HG02840 (cell line): Measurements from ENCODE around the gene RABGAP1.

Source experiments
- ATAC-seq: cut with Tn5 transposase; IDR thresholded peaks from one replicate; pipeline ENCODE4 v1.9.1; 2021; ENCODE audit warnings: mild to moderate bottlenecking, moderate library complexity, moderate number of reproducible peaks; ENCODE audit not compliant: unreplicated experiment, low FRiP score

The RABGAP1 gene

DNA sequence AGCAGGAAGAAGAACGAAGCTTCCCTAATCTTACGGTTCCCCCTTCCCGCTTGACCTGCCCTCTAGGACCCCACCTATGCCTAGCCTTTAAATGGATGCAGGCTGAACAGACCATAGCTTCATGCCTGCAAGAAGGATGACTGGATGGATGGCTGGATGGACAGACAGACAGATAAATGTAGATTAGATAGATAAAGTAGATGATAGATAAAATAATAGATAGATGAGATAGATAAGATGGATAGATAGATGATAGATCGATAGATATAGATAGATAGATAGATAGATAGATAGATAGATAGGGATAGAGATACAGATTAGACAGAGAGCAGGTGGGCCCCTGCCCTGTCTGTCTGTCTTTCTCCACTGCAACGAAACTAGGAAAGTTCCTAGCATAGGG lies 164.7 kb downstream of the RABGAP1 start:
- ATAC-seq: no peak

GRCh38 chr9:123107639-123108285 lies 166.9 kb downstream of the RABGAP1 start:
- ATAC-seq: no peak

DNA sequence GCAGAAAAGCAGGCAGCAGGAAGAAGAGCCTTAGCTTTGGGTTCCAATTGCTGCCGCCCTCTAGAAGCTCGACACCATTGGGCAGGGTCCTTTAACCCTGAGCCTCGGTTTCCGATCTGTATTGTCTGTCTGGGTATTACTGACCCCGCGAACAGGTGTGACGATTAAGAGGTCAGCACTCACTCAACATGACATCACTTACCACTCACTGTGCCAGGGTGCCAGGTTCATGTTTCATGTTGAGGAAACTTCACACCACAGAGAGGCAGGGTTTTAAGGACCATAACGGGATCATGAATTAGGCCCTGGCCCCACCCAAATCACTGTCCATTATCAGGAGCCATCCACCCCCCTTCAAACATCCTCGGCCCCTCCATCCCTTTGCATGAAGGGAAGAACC lies 168.2 kb downstream of the RABGAP1 start:
- no peak for ATAC-seq

DNA sequence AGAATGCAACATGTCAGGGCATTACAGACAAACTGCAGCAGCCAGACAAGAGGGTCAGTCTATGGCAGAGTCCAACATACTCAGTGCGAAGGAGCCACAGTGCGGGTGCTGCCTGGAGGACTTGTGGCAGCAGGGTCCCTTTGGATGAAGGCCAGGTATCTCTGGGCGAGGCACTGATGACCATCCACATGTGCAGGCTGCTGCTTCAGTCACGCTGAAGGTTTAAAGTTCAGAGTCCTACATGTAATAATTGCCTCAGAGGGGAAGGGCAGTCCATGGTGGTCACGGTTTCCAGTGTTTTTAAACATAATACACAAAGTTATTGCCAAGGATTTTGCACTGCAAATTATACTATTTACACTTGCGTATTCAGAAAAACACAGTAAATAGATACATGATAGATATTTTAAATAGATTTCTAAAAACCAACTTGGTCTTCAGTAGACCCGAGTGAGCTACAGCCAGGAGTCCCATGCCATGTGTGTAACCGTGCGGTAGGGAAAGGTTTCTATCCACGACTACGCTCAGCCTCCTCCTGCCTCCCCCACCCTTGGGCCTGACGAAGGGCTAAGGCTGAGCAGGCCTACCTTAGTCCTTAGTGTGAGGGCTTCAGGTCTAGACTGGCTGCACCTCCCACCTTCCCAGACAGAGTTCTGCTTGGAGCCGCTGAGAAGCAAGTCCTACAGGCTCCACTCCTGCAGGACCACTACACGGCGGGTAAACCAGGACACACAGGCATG lies 168.9 kb downstream of the RABGAP1 start:
- ATAC-seq: no peak

DNA sequence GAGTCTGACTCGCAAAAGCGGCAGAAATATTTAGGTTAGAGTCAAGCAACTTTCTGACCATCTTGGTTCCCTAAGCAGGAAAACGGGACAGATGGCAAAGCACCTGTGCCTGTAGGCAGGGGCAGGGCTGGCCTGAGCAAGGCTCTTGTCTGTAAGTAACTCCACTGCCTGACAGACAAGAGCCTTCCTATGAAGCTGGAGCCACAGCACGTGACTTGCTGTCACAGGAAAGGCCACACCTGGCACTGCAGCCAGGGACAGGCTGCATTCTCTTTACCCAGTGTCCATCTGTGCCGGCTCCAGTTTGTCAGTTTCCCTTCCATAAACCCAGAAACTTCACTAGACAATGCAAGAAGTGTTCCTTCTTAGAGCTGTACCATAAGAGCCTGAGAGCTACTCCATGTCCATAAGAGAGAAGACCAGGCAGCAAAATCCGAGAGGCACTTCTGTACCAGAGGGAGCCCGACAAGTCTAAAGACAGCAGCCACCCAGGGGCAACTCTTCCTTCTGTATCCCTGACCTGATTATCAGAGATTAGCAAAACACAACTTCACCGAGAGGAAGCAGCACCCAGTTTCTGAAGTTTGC lies 170.7 kb downstream of the RABGAP1 start:
- ATAC-seq: no peak

DNA sequence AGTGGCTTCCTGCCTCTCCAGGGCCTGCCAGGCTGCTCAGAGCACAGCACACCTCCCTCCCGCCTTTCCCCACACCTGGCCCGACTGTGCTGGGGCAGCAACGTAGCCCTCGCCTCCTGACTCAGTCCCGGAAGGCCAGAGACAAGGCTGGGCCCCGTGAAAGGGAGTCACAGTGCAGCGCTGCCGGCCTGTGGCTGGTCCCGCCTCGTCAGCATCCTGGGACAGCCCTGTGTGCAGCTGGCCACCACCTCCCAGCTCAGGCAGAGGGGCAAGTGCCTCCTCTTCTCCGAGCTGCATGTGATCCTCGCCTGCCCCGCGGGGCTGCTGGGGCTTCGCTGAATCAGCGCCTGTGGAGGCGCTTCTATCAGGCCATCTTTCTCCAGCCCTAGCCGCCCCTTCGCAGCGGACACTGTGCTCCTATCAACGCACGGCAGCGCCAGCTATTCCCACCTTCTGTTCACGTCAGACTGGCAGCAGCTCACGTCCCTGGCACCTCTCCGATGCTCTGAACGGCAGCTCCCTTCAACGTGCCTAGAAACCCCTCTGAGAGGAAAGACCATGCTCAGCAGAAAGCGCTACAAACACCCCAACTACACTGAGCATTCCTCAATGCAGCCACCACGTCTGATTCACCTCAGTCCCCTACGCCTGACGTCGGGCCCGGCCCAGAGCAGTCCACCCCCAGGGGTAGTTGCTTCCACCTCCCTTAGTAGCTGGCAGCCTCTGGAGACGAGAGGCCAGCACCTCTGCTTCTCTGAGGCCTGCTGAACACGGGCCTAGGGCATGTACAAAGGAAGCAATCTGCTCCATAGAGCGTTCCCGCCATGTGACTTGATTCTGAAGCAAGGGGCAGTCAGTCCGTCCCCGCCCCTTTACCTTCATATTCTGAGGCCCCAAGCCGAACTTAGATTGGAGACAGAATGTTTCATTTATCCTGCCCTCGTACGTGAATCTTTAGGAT lies 171.5 kb downstream of the RABGAP1 start:
- ATAC-seq: no peak

DNA sequence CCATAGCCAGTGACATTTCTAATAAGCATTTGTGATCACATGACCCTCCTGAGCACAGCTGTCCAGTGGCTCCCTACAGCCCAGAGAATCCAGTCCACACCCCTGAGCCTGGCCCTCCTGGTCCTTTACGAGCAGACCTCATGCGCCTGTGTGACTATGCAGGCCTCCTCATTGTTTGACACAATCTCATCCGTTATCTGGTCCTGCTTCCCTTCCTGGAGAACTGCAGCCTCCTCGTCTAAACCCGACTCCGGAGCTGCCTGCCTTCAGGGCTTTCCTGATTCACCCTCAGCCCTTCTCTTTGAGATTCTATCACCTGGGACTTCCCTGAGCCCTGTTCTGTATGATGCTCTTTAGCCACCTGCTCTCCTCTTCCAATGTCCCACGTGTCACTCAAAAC lies 172.4 kb downstream of the RABGAP1 start:
- ATAC-seq: no peak

DNA sequence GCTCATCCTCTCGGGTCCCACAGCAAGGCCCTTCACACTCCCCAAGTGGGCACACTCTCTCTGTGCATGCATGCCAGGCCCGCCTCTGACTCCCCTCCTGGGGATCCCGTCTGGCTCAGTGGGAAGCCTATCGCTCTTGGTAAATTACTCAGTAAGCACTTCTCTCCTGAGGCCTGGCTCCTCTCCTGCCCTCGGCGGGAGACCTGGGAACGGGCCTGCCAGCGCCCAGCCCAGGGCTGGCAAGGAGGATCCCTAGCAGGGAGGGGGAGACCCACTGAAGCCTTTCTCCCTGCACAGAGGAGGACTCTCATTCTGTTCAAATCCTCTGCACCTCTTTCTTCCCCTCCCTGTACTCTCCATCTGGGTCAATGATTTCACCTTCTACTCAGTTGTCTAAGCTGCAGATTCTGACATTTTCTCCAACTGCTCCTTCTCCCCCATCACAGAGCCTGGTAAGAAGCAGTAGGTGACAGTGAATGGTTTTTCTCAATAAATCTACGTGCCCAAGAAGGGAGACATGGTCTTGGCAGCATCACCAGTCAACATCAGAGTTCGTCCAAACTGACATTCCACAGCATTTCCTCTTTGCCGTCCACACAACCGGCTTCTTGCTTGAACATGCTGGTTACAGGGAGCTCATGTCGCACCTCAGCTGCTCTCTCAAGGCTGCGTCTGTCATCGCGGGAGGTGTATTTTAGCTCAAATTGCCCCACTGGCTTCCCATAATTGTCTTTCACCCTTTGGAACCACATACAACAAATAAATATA lies 174.5 kb downstream of the RABGAP1 start:
- ATAC-seq: no peak

DNA sequence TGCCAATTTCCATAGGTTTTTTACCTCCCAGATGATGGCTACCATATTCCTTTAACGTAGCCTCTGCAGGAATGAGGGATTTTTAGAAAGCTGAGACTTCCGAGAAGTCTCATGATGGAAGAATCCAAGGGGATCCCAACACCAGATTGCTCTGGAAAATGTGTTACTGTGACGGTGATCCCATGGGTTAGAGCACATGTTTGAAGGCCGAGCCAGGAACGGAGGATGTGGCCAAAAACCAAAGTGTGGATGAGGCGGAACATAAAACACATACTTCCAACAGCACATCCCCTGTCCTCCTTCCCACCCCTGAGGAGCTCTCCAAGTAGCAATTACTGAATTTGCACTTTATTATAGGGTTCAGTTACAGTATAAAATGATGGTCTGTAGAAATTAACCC lies 175.2 kb downstream of the RABGAP1 start:
- no peak for ATAC-seq

DNA sequence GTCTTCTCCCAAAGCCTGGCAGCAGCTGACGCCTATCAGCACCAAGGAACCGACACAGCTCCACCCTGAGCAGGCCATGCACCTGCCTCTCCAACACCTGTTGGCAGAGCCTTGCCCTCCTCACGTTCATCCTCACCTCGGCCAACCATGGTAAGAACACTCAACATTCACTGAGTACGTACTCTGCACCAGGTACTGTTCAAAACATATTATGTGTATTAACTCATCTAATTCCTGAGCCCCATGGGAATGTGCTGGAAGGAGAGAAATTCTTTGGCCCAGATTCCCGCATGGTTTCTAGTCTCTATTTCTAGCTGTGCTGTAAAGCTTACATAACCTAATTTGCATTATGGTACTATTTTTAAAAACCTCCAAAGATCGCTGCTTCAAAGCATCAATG lies 178.7 kb downstream of the RABGAP1 start:
- no peak for ATAC-seq

GRCh38 chr9:123120131-123120530 lies 179.3 kb downstream of the RABGAP1 start:
- no peak for ATAC-seq

DNA sequence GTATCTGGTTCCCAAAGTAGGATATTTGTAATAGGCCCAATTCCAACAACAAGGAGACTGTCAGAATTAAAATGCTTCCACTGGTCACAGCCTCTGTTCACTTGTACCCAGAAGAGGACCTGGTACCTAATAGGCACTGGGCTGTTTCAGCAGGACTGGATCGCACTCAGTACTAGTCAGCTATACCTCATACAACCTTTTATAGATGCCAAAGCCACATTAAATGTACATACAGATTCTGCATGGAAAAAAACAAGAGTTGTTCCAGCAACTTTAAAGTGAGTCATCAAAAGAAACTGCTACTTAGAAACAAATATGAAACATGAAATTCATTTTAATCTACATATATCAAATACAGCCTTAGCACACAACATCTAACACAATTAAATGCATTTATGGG lies 180.1 kb downstream of the RABGAP1 start:
- no peak for ATAC-seq

GRCh38 chr9:123121457-123121856 lies 180.6 kb downstream of the RABGAP1 start:
- no peak for ATAC-seq

DNA sequence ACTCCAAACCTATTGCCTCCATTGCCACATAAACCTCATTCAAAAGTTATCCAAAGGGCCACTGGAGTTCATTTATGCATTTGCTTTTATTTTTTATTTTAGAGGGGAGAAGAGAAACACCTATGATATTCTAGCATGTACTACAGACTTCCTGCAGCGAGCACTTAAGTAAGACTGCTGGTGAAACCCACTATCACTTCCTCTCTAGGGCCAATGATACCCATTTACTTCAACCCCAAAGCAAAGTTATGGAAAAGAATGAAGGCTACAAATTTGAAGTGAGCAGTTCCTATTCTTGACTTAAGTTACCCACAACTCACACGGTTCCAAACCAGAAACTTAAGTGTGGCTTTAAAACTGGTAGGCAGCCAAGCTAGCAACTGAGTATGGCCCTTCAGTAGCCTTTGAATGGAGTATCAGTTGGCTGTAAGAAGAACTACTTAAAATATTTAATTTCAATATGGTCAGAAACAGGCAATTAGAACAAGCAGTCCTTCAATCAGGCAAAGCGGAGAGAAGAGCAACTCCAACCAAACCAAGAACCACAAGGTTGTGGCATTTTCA lies 186.8 kb downstream of the RABGAP1 start:
- no peak for ATAC-seq

DNA sequence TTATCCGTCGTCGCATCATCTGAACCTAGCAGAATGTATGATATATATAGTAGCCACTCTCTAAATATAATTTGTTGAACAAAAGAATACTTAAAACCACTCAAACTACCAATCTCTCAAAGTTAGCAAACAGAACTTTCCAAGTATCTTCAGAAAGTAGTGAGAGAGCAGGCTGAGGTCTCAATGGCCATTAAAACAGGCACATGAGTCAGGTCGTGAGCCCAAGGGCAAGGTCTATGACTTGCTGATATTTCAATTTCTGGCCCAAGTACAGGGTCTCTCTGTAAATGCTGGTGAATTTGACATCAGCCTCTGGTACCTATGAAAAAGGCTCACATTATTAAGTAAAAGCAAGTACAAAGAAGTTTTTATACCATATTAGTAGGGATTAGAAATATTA lies 187.8 kb downstream of the RABGAP1 start:
- ATAC-seq: no peak

DNA sequence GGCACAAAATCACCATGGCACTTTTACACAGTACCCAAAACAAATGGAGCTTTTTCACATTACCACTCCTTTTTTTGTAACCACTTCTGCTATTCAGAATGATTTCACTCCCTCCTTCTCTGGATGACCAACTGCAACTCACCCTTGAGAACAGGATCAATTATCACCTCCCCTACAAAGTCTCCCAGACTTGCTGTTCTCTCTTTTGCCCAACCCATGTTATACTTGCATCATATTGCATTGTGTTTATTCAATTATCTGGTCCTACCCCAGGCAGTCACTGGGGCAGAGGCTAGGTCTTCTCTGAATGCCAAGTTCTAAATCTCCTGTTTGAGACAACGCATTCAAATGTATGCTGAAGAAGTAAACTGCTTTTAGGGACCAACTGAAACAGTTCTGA lies 188.6 kb downstream of the RABGAP1 start:
- ATAC-seq: no peak

DNA sequence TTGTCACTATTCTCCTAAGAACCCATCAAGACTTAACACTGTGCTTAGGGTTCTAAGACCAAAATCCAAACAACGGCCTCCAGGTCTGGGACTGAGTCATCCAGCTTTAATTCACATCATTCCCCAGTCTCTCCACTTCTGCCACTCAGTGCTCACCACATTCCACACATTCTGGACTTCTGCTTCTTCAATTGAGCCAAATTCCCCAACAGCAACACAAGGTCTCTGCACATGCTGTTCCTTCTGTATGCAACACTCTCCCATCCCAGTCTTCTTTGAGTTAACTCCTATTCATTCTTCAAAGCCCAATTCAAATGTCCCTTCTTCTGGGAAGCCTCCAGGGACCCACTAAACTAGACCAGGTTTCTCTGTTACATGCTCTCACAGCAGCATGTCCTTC lies 190.4 kb downstream of the RABGAP1 start:
- ATAC-seq: no peak

DNA sequence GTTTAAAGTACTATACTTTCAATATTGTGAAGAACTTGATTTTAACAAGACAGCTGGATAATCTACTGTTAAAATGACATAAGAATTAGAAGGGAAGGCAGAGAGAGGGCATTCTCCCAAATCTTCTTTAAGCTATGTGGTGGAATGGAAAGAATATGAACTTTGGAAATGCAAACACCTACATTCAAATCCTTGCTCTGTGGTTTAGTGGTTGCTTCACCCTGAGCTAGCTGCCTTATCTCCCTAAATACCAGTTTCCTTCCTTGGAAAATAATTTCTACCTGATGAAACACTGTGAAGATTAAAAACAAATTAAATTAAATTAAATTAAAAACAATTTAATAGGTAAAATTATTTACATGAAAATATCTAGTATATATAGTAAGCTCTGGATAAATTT lies 191.2 kb downstream of the RABGAP1 start:
- no peak for ATAC-seq

GRCh38 chr9:123132696-123133095 lies 191.9 kb downstream of the RABGAP1 start:
- ATAC-seq: no peak

- no peak for ATAC-seq
Measured at GRCh38 chr9:123135430-123135829, 194.6 kb downstream of the RABGAP1 start.
